Aorta (tissue), 5 donors: Measurements from ENCODE around the gene COPS7A. TPM values are rescaled to one million over a fixed set of nuclear protein-coding genes. Genes with fewer than 3 reads are reported as not detected.

Source experiments
- ATAC-seq: fragments of 200-7000 bp; cut with Tn5 transposase; one replicate; pipeline ENCODE4 v1.9.1; 2022; ENCODE audit warnings: moderate library complexity; ENCODE audit not compliant: low FRiP score
- DNase-seq, 2 donors: peaks; one replicate each; pipeline ENCODE4 v3.0.0-alpha.2; 2020
- H3K27ac ChIP-seq, 2 donors: one replicate each; pipeline ENCODE4 v1.5.1; 2013; ENCODE audit warnings: low read length in 2 of 2, mild to moderate bottlenecking in 2 of 2, moderate library complexity in 2 of 2, control low read depth in 1 of 2, inconsistent platforms in 1 of 2, low read depth in 1 of 2
- H3K27me3 ChIP-seq, 2 donors: one replicate each; pipeline ENCODE4 v1.6.1; 2013; ENCODE audit warnings: control low read depth in 1 of 2, low read length in 1 of 2, mild to moderate bottlenecking in 1 of 2, moderate library complexity in 1 of 2; ENCODE audit not compliant: insufficient read depth in 2 of 2, control insufficient read depth in 1 of 2
- H3K36me3 ChIP-seq, 2 donors: one replicate each; pipeline ENCODE4 v1.6.1; 2013; ENCODE audit warnings: control low read depth in 1 of 2, low read length in 1 of 2, mild to moderate bottlenecking in 1 of 2; ENCODE audit not compliant: insufficient read depth in 2 of 2, control insufficient read depth in 1 of 2
- H3K4me1 ChIP-seq, 2 donors: one replicate each; pipeline ENCODE4 v1.6.1; 2013; ENCODE audit warnings: low read length in 2 of 2, control low read depth in 1 of 2, mild to moderate bottlenecking in 1 of 2, moderate library complexity in 1 of 2; ENCODE audit not compliant: insufficient read depth in 2 of 2, control insufficient read depth in 1 of 2
- H3K4me3 ChIP-seq, 2 donors: one replicate each; pipeline ENCODE4 v1.5.1; 2013; ENCODE audit warnings: low read length in 2 of 2, control low read depth in 1 of 2, mild to moderate bottlenecking in 1 of 2
- H3K9me3 ChIP-seq: one replicate; pipeline ENCODE4 v1.6.1; 2013; ENCODE audit warnings: mild to moderate bottlenecking, low read length; ENCODE audit not compliant: control insufficient read depth
- WGBS, 2 donors: extraction: QIAGEN DNeasy Blood & Tissue Kit; methylation state at CpG; one replicate each; pipeline ENCODE4 v1.1.7; 2013; 5-methylcytosine and 5-hydroxymethylcytosine counted together
- intact Hi-C, 2 donors: fragments of 100-400 bp; cut with DNase I; formaldehyde crosslinking; loops; one replicate each; pipeline versions ENCODE4 v1.14.2 to v1.15.0; 2022
- polyA plus RNA-seq, 2 donors: library from polyadenylated mRNA; stranded (reverse); fragments of 200-250 nt; gene quantifications; one replicate each; pipeline ENCODE4 v1.2.3, GENCODE V29; 2013
- total RNA-seq, 2 donors: library from RNA; stranded (reverse); fragmentation: NEBNext Ultra II Directional; extraction: Animal tissue kit (Norgen Biotek cat#: 25700); gene quantifications; one replicate each; pipeline ENCODE4 v1.2.1, GENCODE V29; 2021
- donor health status: healthy with polysubstance abuse.
- donor health status: Bipolar disorder and iron deficiency.
- donor health status: DM: no; HTN: no; CAD: no.
- donor health status: DM: no; HTN: no; CAD: no.
- donor health status: DM: yes; HTN: yes; CAD: no.

Gene COPS7A
- total and polyA plus RNA-seq, 4 donors = 43.8 to 70.5 (median 48.5) TPM

DNA sequence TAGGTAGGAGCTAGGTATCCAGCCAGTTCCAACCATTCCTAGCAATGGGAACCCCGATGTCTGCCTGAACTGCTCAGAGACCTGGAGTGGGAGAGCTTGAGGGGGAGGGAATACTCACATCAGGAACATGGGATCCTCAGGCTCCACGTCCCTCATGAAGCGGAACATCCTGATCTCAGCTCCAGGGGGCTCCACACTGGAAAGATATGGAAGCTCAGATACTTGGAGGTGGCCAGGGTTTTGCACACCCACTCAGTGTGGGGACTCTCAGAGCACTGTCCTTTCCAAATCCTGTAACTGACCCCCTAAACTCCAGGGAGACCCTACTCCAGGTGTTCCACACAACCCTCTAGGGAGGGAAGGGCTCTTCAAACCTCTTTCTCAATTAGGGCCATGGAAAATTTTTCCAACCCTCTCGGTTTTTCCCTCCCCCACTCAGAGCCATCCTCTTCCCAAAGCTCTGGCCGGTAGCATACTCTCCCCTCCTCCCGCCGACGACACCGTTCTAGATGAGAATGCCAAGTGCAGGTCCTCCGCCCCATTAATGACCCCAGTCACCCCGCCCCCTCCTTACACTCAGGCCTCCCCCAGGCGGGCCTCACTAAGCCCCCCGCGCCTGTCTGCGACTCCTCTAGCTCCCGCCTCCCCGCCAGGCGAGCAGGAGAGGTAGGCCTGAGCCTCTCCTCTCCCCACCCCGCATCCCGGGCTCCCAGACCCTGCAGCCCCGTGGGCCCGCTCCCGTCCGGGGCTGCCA is 28.5 kb downstream of the COPS7A start:
- Histone ChIP-seq H3K27me3 (no peaks in the 10 kb centered on the region), H3K36me3 (peaks cover 0 to 14% of the 10 kb centered on the region in 2 donors), H3K4me1 (no peaks in the 10 kb centered on the region), H3K4me3 (peak overlapping the region; percentile 50 to 86), H3K27ac (peak overlapping the region; percentile 62 to 96), H3K9me3 (no peaks in the 10 kb centered on the region)
- intact Hi-C loops = loop anchor here (2.0 to 5.0 kb wide), 2 partner anchors 26 to 75 kb away; partner anchors contain the start of gene P3H3 (in 2 of the 2)
- ATAC-seq (no peak), DNase-seq (peak; percentile 73 to 83)
- WGBS, 2 donors = 2% methylated on average over 24 of the region's 24 CpGs

DNA sequence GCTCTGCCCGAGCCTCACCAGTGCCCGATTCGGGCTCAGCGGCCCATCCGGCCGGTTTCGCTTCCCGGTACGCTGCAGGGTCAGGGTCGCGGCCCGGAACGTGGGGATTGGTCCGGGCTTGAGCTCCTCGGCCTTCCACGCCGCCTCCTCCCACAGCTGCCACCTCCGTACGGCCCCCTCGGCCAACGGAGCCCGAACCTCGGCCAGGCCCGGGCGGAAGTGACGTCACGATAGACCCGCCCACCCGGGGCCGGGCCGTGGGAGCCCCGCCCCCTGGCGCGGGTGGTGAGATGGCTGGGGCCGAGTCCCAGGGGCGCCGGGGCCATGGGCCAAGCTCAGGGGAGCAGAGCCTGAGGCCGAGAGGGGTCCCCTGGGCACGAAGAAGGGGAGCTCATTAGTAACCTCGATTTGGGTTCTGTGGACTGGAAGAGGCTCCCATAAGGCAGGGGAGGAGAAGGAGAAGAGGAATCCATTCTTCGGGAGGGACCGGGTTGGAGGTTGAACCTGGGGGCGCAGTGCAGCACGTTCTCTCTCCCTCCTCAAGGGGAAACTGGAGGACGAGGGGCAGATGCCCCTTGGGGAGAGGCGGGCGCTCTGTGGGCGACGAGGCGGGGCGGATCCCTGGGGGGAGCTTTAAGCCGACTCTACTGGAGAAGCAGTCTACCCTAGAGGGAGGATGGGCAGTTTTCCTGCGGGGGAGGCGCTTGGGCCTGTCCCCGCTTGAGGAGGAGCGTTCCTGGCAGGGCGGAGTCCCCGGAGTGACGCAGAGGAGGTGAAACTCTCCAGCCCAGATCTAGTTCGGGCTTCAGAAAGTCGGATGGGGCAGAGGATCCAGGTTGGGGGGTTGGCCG is 29.3 kb downstream of the COPS7A start, which contains the start of gene MLF2:
Gene MLF2, minus strand, starts transcription at position 221 of the 851 bp plus-strand sequence. CDS start 807 bp downstream, outside the sequence.
- intact Hi-C loops = loop anchor here (1.0 to 5.0 kb wide), 4 partner anchors 13 to 74 kb away; partner anchors contain the start of genes P3H3 (in 2 of the 2) and PTMS (in 1 of the 2)
- no peaks in the 10 kb centered on the region for H3K27me3 ChIP-seq
- 1% methylated on average over 61 to 62 of the region's 62 CpGs for WGBS, 2 donors
- DNase-seq (peak; percentile 99), ATAC-seq (peak; percentile 98)
- no peaks in the 10 kb centered on the region for H3K9me3 ChIP-seq
- H3K4me3 ChIP-seq = peak within 1 kb of the TSS; percentile 50 to 86
- H3K4me1 ChIP-seq = no peaks in the 10 kb centered on the region
- peaks cover 0 to 10% of the 10 kb centered on the region in 2 donors for H3K36me3 ChIP-seq
- H3K27ac ChIP-seq = peak within 1 kb of the TSS; percentile 62 to 96

DNA sequence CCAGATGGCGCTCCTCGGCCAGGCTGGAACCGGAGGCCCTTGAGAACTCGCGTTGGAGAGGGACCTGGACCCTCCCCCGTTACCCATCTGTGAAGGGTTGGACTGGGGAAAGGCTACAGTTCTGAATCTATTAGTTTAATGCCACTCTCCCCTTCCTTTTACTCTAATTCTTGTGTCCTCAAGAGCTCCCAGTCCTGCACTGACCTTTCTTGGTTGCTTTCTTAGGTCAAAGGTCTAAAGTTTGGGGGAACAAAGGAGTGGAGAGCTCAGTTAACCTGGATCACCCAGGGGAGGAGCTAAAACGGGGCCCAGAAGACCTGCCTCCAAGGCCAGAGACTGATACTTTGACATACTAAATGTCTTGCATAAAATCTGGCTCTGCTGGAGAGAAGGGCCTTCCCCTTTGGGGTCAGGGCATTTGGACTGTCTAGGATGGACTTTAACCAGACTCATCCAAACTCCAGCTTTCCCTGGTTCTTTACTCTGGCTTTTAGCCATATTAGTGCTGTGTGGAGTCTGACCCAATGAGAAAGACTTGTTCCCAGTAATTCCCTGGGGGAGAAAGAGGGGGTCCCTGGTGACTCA is 30.0 kb downstream of the COPS7A start:
- DNase-seq (no peak), ATAC-seq (no peak)
- Histone ChIP-seq H3K27ac (peak overlapping the region in 1 of 2 donors; percentile 49), H3K27me3 (no peaks in the 10 kb centered on the region), H3K36me3 (peaks cover 0 to 7% of the 10 kb centered on the region in 2 donors), H3K4me1 (no peaks in the 10 kb centered on the region), H3K9me3 (no peaks in the 10 kb centered on the region), H3K4me3 (no peak overlapping the region)
- WGBS, 2 donors = 0% methylated on average over 3 to 7 of the region's 7 CpGs
- intact Hi-C loops = loop anchor here (1.0 to 5.0 kb wide), 4 partner anchors 12 to 73 kb away; partner anchors contain the start of genes P3H3 (in 2 of the 2) and PTMS (in 1 of the 2)

DNA sequence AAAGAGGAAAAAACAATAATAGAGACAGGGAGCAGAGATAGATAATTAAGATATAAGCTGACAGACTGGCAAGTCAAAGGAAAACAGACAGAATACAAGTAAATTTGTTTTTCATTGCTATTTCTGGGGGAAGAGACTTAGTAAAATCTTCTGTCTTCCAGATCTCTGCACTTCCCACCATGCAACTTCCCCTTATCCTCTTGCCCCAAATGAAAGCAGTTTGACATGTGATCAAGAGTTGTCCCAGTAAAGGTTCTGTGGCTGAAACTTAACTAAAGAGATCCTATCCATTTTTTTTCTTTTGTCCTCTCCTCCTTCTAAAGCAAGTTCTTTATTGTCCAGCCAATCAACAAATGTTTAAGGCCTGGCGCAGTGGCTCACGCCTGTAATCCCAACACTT is 30.6 kb downstream of the COPS7A start:
- no peak for ATAC-seq
- H3K27me3 ChIP-seq = no peaks in the 10 kb centered on the region
- WGBS, 2 donors = 93 to 94% methylated on average over 2 of the region's 2 CpGs
- H3K4me3 ChIP-seq = no peak overlapping the region
- intact Hi-C loops = loop anchor here (5.0 kb wide), 1 partner anchor 73 kb away; the partner anchor contains the start of gene P3H3 (in 2 of the 2)
- no peak overlapping the region for H3K27ac ChIP-seq
- no peaks in the 10 kb centered on the region for H3K4me1 ChIP-seq
- H3K36me3 ChIP-seq = peaks cover 0 to 5% of the 10 kb centered on the region in 2 donors
- no peak for DNase-seq
- H3K9me3 ChIP-seq = no peaks in the 10 kb centered on the region

DNA sequence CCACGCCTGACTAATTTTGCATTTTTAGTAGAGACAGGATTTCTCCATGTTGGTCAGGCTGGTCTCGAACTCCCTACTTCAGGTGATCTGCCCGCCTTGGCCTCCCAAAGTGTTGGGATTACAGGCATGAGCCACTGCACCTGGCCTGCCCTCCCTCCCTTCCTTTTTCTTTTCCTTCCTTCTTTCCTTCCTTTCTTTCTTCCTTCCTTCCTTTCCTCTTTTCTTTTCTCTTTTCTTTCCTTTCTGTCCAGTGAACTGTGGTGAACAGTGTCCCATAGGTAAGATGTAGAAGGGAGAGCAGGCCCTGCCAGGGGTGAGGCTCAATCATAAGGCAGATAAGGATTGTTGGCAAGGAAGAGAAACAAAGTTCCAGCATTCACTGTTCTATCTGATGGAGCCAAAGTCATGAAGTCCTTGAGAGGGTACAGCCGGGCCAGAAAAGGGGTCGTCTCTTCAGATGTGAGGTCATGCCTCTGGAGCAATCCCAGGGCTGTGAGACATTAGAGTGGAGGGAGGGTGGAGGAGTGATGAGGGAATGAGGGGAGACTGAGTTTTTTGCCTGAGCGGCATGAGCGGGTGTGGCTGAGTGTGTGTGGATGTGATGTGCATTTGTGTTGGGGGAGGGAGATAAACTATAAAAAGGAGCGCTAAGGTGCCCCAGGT is 33.3 kb downstream of the COPS7A start:
- Histone ChIP-seq H3K27me3 (no peaks in the 10 kb centered on the region), H3K4me3 (no peak overlapping the region), H3K27ac (no peak overlapping the region), H3K9me3 (no peaks in the 10 kb centered on the region), H3K36me3 (no peaks in the 10 kb centered on the region), H3K4me1 (no peaks in the 10 kb centered on the region)
- no peak for ATAC-seq
- intact Hi-C loops = no loop called here
- no peak for DNase-seq
- 68 to 70% methylated on average over 8 of the region's 8 CpGs for WGBS, 2 donors

DNA sequence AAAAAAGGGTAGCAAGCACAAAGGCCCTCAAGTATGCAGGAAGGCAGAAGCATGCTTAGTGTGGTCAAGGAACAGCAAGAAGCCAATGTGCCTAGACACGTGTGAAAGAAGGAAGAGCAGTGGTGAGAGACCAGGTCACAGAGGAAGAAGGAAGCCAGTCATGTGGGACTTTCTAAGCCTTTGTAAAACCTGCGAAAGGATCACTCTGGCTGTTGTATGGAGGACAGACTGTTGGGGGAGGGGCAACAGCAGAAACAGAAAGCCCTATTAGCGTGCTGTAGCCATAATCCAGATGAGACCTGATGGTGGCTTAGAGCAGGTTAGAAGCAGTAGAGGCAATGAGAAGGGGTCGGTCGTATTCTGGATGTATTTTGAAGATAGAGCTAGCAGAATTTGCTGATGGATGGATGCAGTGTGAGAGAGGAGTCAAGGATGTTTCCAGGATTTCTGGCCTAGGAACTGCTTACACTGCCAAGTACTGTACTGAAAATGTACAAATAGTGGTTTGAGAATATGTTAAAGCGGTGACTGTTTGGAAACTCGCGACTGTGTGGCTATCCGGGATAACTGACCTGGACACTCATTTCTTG is 34.8 kb downstream of the COPS7A start:
- Histone ChIP-seq H3K36me3 (no peaks in the 10 kb centered on the region), H3K27ac (no peak overlapping the region), H3K9me3 (no peaks in the 10 kb centered on the region), H3K27me3 (no peaks in the 10 kb centered on the region), H3K4me1 (no peaks in the 10 kb centered on the region), H3K4me3 (no peak overlapping the region)
- intact Hi-C loops = no loop called here
- DNase-seq (no peak), ATAC-seq (no peak)
- WGBS, 2 donors = 87 to 89% methylated on average over 9 of the region's 9 CpGs

DNA sequence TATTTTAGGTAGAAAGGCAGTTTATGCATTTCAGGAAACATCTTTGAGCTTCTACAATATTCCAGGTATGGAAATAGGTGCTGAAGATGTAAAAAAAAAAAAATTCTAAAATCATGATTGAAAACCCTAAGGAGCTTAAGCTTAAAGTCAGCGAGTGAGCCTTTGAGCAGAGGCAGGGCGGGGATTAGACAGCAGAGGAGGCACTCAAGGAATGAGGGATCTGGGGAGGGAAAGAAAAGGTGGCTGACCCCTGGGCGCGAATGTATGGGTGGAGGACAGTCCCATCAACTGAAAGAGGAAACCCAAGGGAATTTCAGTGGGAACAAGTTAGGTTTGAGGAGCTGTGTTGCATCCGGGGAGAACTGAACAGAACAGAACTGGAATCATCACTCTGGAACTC is 35.9 kb downstream of the COPS7A start:
- Histone ChIP-seq H3K4me3 (no peak overlapping the region), H3K9me3 (no peaks in the 10 kb centered on the region), H3K36me3 (no peaks in the 10 kb centered on the region), H3K27me3 (no peaks in the 10 kb centered on the region), H3K4me1 (no peaks in the 10 kb centered on the region), H3K27ac (no peak overlapping the region)
- DNase-seq = no peak
- 88 to 89% methylated on average over 5 of the region's 5 CpGs for WGBS, 2 donors
- intact Hi-C loops = no loop called here
- ATAC-seq = no peak

DNA sequence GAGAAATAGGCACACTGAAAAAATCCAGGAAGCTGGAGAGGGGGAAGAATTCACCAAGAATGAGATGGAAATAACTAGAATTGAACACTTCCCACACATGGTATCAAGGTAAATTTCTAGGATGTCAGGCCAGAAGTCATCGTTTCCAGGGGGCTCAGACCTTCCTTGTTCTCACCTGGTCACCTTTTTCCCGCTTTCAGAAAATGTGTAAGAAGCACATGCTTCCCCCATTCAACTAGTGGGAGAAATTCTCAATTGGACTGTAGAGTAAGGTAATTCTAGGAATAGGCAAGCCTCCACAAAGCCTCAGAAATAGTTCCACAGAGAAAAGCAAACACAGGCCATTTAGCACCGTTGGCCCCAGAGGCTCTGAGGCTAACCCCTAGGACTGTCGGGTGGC is 39.5 kb downstream of the COPS7A start:
- Histone ChIP-seq H3K4me1 (no peaks in the 10 kb centered on the region), H3K9me3 (no peaks in the 10 kb centered on the region), H3K4me3 (no peak overlapping the region), H3K36me3 (no peaks in the 10 kb centered on the region), H3K27ac (peak overlapping the region; percentile 42 to 72), H3K27me3 (no peaks in the 10 kb centered on the region)
- DNase-seq (no peak), ATAC-seq (no peak)
- intact Hi-C loops = no loop called here
- 36 to 42% methylated on average over 4 of the region's 4 CpGs for WGBS, 2 donors
